HL-60 (cell line): Measurements from ENCODE around the gene ZCCHC3.

Source experiments
- DNase-seq, 2 experiments: peaks; one replicate each; pipeline ENCODE4 v3.0.0-alpha.2; 2010 to 2020; ENCODE audit warnings: low read depth in 1 of 2, low spot score in 1 of 2
- H3K27ac ChIP-seq: fragments of 250-450 bp; sonication (Bioruptor Pico); replicated peaks from 2 replicates; pipeline ENCODE4 v1.5.1; 2020; ENCODE audit warnings: mild to moderate bottlenecking, moderate library complexity
- H3K27me3 ChIP-seq: fragments of 250-450 bp; sonication (Bioruptor Pico); 2 replicates; pipeline ENCODE4 v1.5.1; 2021; ENCODE audit warnings: mild to moderate bottlenecking, moderate library complexity; ENCODE audit not compliant: insufficient read depth, poor library complexity, severe bottlenecking
- H3K4me3 ChIP-seq: replicated peaks from 2 replicates; pipeline ENCODE4 v1.5.1; 2011; ENCODE audit warnings: mild to moderate bottlenecking, control low read depth, low read length; ENCODE audit not compliant: insufficient read depth
- CTCF ChIP-seq: IDR thresholded peaks from one replicate; pipeline ENCODE4 v1.5.1; 2011; ENCODE audit warnings: low read length, control low read depth, inconsistent platforms; ENCODE audit not compliant: insufficient read depth
- GABPA ChIP-seq: IDR thresholded peaks from 2 replicates; pipeline ENCODE4 v1.6.1; 2012; ENCODE audit warnings: low read depth
- POLR2AphosphoS5 ChIP-seq: IDR thresholded peaks from 2 replicates; pipeline ENCODE4 v1.6.1; 2012; ENCODE audit warnings: low read depth
- REST ChIP-seq: IDR thresholded peaks from 2 replicates; pipeline ENCODE4 v1.6.1; 2012; ENCODE audit warnings: low read depth; ENCODE audit not compliant: insufficient replicate concordance
- SPI1 ChIP-seq: IDR thresholded peaks from 2 replicates; pipeline ENCODE4 v1.6.1; 2012; ENCODE audit warnings: low read depth, mild to moderate bottlenecking, borderline replicate concordance

The ZCCHC3 gene

GRCh38 chr20:347640-348484 is 50.5 kb downstream of the ZCCHC3 start:
- Histone ChIP-seq H3K27me3 (no peaks in the 10 kb centered on the region), H3K27ac (peak overlapping the region; percentile 52), H3K4me3 (peak overlapping the region; percentile 60)
- TF ChIP-seq SPI1 (peak; percentile 29; the same call in 1 of the 2 replicates), CTCF (no peak)
- DNase-seq = peak; percentile 65 to 68

GRCh38 chr20:348972-349841 is 51.8 kb downstream of the ZCCHC3 start:
- no peak overlapping the region for H3K27ac ChIP-seq
- no peaks in the 10 kb centered on the region for H3K27me3 ChIP-seq
- H3K4me3 ChIP-seq = no peak overlapping the region
- TF ChIP-seq POLR2AphosphoS5 = no peak
- TF ChIP-seq GABPA = no peak
- no peak for TF ChIP-seq REST
- no peak for TF ChIP-seq SPI1
- TF ChIP-seq CTCF = no peak
- DNase-seq = no peak
